Measurements from ENCODE around the gene VSNL1.

VSNL1 gene

DNA sequence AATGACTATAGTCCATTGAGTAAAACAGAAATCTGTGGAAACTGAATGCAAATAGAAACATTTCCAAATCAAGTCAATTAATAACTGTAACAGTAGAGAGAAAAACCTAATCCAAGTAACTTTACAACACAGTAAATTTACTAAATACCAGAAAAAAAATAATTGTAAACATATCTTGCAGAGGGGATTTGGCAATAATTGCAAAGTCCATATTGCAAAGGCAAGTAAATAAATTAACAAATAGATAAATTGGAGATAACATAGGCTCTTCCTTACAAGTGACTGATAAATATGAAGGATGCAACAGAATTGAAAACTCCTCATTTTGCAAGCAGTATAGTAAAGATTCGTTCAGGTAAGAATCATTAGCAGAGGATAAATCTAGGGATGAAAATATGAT lies 148.1 kb downstream of the VSNL1 start:
- H3K36me3 Mint-ChIP-seq (ENCODE audit: low read depth), result peaks cover 85% of the 10 kb centered on the region
- H3K9me3 Mint-ChIP-seq, result no peaks in the 10 kb centered on the region
- H3K27ac Mint-ChIP-seq, result no peak overlapping the region
- DNase-seq, result no peak
- H3K4me1 Mint-ChIP-seq (ENCODE audit: low read depth), result no peaks in the 10 kb centered on the region
- no peak overlapping the region for H3K4me3 Mint-ChIP-seq
- no peaks in the 10 kb centered on the region for H3K27me3 Mint-ChIP-seq

- DNase-seq, result no peak
- Mint-ChIP-seq H3K4me3 (no peak overlapping the region), H3K36me3 (ENCODE audit: low read depth) (peaks cover 85% of the 10 kb centered on the region), H3K4me1 (ENCODE audit: low read depth) (no peaks in the 10 kb centered on the region), H3K27me3 (no peaks in the 10 kb centered on the region), H3K27ac (no peak overlapping the region), H3K9me3 (no peaks in the 10 kb centered on the region)
Observed at GRCh38 chr2:17689010-17689409, 148.5 kb downstream of the VSNL1 start.

- H3K4me1 Mint-ChIP-seq (ENCODE audit: low read depth), result no peaks in the 10 kb centered on the region
Observed at GRCh38 chr2:17690776-17691175, 150.3 kb downstream of the VSNL1 start.

More at GRCh38 chr2:17690776-17691175, 150.3 kb downstream of the VSNL1 start:
- Mint-ChIP-seq H3K27ac (no peak overlapping the region), H3K9me3 (no peaks in the 10 kb centered on the region), H3K27me3 (no peaks in the 10 kb centered on the region), H3K36me3 (ENCODE audit: low read depth) (peaks cover 90% of the 10 kb centered on the region), H3K4me3 (no peak overlapping the region)
- no peak for DNase-seq
